Measurements from ENCODE around the gene PFN2.

- TF ChIP-seq CTCF (IDR thresholded peaks at IDR 0.05; ENCODE audit: insufficient read depth, low read depth, low read length) (no peak), EZH2 (IDR thresholded peaks at IDR 0.05; ENCODE audit: insufficient read depth, low read length) (no peak)
These were observed 19.8 kb upstream of the PFN2 start for GRCh38 chr3:149990423-149990948.

Measured in astrocyte (in vitro differentiated cells and primary cell).